Inferior parietal cortex (tissue), 1 donor: Measurements from ENCODE around the gene OSBPL6.
"Not testable (repeated sequence)": the region's sequence is repeated elsewhere in the genome, so short reads cannot be mapped to it uniquely, and the experiment has no call there.

Experiments used
- DNase-seq: peaks from one replicate; pipeline ENCODE4 v3.0.0-alpha.2; 2016; ENCODE audit errors: extremely low spot score

OSBPL6 gene

DNA sequence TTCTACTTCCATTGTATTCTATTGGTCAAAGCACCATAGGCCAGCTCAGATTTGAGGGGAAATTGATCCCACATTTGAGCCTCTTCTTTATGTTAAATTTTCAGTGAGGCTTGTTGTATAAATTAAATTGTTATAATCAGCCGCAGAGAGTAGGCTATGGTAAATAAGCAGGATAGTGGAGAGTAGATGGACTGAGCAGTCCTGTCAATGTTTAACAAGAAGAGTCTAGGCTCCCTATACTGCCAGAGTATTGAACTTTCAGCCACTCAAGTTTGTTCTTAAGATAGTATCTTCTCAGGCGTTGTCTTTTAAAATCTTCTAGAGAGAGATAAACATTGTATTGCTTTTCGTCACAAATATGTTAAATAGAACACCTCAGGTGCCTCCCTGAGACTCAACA, 155.7 kb downstream of the OSBPL6 start:
- no peak for DNase-seq

DNA sequence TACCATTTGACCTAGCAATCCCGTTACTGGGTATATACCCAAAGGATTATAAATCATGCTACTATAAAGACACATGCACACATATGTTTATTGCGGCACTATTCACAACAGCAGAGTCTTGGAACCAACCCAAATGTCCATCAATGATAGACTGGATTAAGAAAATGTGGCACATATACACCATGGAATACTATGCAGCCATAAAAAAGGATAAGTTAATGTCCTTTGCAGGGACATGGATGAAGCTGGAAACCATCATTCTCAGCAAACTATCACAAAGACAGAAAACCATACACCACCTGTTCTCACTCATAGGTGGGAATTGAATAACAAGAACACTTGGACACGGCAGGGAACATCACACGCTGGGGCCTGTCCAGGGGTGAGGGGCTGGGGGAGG, 163.4 kb downstream of the OSBPL6 start:
- DNase-seq = not testable (repeated sequence)

DNA sequence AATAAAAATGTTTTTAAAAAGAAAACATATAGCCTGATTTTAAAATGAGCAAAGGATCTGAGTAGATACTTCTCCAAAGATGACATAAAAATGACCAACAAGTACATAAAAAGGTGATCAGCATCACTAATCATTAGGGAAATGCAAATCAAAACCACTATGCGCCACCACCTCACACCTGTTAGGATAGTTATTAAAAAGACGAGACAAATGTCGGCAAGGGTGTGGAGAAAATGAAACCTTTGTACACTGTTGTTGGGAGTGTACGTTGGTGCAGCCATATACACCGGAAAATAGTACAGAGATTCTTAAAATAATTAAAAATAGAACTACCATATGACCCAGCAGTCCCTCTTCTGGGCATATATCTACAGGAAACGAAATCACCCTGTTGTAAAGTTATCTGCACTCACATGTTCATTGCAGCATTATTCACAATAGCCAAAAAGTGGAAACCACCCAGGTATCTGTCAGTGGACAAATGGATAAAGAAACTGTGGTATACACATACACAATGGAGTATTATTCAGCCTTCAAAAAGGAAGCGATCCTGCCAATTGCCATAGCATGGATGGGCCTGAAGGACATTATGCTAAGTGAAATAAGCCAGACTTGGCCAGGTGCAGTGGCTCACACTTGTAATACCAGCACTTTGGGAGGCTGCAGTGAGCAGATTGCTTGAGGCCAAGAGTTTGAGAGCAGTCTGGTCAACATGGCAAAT, 165.0 kb downstream of the OSBPL6 start:
- no peak for DNase-seq

DNA sequence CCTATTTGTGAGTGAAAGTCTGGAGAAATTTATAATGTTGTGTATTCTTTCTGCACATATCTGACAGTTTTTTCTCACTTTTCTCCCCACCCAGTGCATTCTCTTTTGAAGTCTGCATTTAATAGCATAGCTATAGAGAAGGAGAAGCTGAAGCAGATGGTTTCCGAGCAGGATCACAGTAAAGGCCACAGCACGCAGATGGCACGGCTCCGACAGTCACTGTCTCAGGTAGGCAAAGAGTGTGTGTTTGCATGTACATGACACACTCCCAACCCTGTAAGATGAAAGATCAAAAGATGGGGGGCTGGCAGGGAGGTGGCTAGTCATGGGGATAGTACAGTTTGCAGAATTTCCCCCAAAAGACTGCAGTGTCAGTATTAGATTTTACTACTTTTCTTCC, 167.3 kb downstream of the OSBPL6 start:
- DNase-seq = no peak

DNA sequence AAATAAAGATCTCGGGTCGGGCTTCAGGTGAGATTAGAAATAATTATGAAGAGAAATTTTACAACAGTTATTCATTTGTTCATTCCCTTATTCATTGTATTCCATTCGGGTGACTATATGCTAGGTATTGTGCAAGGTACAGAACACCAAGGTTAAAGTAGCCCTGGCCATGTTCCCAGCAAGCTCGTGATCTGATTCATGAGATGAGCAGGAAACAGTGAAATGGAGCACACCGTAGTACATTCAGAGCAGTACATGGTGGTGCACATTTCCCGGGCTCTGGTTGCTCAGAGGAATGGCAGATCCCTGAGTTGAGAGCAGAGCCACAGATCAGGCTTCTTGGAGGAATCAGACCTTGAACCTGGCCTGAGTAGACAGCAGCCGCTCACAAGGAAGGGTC, 168.9 kb downstream of the OSBPL6 start:
- no peak for DNase-seq

DNA sequence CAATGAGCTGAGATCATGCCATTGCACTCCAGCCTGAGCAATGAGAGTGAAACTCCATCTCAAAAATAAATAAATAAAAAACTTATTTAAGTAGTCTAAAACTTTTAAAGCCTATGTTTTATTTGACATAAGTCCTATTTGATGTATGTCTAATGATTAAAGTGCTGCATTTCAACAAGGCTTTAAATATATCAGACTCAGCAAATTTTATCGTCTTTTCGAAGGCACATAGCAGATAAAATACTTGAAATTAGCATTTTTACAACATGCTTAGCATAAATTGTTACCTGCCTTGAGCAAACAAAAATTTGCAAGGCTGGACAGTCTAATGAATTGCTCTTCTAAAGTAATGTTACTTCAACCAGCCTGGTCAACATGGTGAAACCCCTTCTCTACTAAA, 170.8 kb downstream of the OSBPL6 start:
- no peak for DNase-seq

DNA sequence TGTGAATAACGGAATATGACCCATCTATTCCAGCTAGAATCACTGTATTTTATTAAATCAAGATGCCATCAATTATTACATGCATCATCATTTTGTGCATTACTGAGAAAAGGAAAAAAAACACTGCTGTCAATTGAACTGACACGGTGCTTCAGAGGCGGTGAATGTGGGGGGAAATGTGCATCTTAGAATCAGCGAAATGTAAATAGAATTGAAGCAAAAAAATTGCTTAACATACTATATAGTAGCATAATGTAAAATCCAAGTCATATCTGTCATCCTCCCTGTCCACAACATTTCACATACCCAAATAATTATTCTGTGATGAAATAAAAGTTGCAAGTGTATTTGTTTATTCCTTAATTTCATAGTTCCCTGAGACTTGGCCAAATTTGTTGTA, 172.1 kb downstream of the OSBPL6 start:
- DNase-seq = no peak

DNA sequence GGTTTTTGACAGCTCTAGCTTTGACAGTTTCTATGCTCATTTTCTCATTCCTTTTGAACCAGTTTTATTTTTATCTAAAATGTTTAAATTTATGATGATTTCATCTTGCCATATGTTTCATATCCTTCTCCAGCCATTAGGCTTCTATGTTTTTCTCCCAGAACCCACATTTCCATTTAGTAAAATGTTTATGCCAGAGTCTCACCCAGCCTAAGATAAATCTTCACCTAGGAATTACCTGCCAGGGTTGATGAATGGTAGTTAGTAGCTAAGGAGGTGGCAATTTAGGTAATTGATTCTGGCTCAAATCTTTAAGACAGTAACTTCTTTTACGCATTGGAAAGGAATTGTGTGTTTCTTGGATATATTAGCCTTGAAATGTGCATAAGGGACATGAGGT, 173.0 kb downstream of the OSBPL6 start:
- peak; percentile 48 for DNase-seq

DNA sequence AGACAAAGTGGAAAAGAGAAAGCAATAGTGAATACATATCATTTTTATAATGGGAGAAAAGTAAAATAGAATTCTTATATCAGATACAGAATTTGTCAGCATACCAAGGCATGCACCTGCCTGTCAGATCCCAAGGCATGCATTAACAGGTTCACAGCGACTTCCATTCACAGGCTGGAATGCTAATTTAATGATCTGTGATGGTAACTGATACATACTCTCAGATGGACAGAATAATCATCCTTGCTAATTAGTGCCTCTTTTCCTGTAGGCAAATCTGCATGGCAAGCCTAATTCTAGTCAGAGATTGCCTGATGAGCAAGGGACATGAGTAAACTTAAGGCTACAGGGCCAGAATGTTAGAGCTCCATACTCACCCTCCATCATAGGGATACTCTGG, 180.6 kb downstream of the OSBPL6 start:
- DNase-seq = no peak

DNA sequence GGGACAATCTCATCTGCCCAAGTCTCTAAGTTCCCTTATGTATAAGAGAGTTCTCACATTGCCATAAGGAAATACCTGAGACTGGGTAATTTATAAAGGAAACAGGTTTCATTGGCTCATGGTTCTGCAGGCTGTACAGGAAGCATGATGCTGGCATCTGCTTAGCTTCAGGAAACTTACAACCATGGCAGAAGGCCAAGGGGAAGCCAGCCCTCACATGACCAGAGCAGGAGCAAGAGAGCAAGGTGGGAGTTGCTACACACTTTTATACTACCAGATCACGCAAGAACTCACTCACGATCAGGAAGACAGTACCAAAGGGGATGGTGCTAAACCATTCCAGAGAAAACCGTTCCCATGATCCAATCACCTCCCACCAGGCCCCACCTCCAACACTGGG, 182.7 kb downstream of the OSBPL6 start:
- no peak for DNase-seq

DNA sequence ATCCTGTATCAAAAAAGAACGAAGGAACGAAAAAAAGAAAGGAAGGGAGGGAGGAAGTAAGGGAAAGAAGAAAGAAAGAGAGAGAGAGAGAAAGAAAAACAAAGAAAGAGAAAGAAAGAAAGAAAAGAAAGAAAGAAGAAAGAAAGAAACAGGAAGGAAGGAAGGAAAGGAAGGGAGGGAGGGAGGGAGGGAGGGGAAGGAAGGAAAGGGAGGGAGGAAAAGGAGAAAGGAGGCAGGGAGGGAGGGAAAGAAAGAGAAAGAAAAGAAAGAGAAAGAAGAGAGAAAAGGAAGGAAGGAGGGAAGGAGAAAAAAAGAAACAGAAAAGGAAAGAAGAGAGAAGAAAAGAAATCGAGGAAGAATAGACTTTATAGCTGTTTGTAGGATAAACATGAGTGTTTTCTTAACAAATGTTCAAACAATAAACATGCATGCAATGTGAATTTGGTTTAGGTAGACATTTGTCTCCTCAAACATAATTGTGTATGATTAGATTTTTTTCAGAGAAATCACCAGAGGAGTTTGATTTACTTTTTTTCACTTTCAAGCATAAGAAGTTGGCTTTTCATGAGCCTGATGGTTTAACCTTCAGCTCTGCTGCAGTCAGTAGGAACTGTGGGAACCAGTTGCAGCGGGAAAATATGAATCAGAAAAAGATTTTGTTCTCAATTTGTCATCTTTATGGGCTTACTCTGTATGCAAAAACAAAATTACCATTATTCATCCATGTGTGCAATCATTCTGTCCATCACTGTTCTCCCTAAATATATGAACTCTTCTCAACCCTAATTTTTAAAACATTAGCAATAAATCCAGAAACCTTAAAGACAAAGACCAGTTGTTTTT, 185.1 kb downstream of the OSBPL6 start:
- DNase-seq = no peak

DNA sequence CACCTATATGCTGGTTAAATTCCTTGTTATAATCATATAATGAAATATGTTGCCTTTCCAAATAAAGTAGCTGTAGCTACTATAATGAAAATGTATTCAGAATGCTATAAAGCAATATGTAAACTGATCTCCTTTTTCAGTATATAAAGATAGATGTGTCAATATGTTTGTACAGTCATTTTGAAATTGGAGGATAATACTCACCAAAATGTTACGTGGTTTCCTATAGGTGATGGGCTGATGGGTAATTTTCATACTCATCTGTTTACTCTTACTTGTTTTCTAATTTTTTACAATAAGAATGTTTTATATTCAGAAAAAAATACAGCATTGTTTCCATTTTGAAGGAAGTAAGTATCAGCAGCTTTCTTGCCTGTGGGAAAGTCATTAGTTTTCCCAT, 186.5 kb downstream of the OSBPL6 start:
- DNase-seq = no peak

DNA sequence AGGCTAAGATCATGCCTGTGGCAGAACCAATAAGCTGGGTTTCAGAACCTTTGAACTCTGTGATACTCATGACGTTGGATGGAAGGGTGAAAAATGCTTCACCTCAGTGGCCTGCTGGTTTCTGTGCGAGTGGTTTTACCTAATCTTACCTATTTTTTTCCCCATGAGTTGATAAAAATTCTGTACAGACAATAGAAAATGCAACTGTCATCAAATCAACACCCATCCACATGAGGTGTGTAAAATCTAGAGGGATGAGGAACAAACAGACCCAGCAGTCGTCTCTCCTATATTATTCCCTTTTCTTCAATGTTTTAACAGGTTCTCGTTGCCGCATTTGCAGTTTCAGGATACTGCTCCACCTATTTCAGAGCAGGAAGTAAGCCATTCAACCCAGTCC, 189.4 kb downstream of the OSBPL6 start:
- DNase-seq = no peak

DNA sequence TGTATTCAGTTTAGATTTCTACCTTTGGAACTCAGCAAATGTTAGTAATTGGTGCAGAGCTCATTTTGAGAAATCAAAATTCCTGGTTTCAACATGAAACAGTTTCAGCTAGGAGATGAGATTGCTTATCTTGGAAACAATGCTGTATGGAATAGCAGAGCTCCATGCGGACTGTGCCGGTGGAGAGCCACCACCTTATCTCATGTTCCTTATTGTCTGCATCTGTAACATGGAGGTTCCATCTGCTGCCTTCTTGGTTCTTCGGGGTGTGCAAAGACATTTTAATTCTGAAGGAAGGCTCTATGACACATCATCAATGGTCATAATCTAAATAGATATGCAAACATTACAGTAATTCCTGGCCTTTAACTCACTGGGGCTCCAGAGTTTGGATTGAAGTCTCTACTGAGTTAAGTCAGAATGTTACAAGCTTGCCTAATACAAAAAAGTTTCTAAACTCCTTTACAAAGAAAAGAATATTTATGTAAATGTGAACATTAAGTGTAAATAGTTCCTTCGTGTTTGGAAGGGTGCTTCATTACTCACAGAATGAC, 191.4 kb downstream of the OSBPL6 start:
- no peak for DNase-seq

DNA sequence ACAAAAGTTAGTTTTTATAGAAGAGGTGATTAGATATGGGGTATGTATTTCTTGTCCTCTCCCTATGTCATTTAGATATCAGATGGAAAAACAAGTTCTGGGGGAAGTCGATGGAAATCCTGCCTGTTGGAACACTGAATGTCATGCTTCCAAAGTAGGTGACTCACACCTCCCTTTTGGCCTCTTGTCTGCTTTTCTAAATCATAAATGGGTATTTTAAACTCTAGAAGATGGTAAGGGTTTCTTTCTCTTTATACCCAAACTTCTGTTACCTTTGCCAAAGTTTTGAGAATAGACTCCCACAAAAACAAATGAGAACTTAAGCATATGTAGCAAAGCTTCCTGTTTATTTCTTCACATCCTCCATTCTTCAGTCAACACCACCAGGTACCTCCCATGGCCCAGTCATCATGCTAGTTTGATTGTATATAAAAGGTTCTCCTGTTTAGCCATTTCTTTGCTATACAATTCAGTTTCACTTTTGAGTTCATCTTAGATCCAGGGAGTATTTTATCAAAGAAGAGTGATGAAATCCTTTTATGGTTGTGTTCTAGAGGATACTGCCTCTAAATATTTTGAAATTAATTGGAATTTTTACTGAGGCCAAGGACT, 192.8 kb downstream of the OSBPL6 start:
- no peak for DNase-seq

DNA sequence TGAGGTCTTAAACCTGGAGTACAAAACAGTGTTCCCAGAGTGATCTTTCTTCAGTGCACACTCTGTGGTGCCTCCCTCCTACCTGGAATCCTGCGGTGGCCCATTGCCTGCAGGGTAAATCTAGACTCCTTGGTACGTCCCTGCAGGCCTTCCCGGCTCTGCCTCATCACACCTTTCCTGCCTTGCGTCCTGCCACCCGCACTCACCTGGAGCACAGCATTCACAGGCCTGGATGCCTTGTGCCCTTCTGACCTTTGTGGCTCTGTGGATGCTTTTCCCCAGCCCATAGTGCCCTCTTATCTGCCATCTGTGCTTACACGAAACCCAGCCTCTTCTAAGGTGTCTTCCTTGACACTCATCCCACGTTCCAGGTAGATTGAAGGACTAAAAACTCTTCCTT, 194.0 kb downstream of the OSBPL6 start:
- DNase-seq = no peak

DNA sequence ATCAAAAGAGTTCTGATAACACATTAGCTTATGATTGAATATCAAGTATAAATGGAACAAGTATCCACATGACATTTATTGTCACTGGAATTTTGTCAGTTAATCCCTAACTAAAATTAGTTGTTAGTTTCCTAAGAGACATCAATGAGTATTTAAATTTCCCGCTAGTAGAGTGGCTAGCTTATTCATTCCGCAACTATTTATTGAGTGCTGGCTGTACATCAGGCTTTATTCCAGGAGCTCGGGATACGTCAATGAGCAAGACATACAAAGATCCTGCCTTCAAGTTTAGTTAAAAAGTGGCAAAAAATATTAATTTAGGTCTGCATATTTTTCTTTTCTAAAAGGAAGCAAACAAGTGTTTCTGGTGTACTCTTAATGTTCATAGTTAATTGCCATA, 197.4 kb downstream of the OSBPL6 start:
- no peak for DNase-seq

DNA sequence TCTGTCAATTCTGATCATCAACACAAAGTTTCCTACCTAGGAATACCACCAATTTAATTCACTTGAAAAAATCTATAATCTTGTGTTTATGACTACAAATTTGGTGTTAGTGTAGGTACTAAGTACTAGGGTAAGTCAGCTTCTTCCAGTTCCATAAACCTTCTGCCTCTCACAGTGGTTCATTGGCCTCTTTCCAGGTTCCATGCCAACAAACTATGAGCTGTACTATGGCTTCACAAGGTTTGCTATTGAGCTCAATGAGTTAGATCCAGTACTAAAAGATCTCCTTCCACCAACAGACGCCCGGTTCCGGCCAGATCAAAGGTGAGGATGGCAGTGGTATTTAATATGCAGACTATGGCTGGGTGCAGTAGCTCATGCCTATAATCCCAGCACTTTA, 197.9 kb downstream of the OSBPL6 start:
- DNase-seq = no peak

DNA sequence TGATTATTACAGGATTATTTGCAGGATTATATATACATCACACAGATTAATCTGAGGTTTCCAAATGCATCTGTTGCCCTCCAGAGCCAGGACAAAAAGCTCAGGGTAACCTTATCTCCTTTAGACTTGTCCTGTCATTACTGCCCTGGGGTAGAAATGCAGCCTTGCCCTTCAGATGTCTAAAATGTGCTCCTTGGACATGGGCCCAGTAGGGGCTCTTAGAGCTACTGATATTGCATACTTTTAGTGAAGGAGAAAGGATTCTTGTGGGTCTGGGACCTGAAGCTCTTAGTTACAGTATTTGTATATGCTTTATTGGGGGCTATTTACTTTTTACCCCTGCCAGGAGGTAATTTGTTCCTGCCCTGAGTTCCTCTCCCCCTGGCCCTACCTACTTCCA, 200.5 kb downstream of the OSBPL6 start:
- DNase-seq = no peak

DNA sequence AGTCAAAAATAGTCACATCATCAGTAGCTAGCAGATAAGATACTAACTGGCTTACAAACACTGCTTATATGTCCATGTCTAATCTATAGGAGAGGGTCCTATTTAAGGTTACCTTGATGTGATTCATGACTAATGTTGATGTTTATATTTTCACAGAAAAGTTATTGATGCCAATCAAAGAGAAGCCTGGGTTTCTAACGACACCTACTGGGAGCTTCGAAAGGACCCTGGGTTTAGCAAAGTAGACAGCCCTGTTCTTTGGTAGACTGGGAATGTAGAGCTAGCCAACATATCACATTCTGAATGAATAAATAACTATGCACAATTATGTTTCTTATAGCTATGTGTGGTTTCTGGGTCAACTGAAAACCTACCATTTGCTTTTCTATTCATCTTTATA, 201.0 kb downstream of the OSBPL6 start:
- DNase-seq = no peak

DNA sequence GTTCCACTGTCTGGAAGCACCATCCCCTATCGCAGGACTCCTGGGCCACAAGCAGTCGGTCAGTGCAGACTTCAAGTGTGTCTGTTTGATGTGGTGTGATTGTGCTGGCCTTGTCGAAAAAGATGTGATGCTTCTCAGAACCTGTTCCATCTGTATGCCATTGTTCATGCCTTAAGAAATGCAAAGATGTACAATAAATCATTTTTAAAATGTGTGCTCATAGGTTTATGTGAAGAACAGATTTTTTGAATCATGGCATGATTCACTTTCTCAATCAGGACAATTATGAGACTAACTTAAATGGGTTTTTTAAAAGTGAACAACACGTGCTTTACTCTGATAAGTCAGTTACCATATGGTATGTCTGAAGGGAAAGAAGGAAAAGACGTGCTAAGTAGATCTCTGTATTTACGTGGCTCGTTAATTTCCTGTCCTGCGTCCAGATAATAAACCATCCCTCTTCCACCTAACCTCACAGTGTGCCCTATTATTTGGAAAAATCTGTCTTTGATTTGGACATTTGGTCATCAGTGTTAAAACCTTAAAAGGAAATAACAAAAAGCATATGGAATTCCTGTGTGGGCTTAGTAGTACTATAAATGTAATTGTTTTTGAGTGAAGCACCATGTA, 201.7 kb downstream of the OSBPL6 start:
- DNase-seq = no peak

DNA sequence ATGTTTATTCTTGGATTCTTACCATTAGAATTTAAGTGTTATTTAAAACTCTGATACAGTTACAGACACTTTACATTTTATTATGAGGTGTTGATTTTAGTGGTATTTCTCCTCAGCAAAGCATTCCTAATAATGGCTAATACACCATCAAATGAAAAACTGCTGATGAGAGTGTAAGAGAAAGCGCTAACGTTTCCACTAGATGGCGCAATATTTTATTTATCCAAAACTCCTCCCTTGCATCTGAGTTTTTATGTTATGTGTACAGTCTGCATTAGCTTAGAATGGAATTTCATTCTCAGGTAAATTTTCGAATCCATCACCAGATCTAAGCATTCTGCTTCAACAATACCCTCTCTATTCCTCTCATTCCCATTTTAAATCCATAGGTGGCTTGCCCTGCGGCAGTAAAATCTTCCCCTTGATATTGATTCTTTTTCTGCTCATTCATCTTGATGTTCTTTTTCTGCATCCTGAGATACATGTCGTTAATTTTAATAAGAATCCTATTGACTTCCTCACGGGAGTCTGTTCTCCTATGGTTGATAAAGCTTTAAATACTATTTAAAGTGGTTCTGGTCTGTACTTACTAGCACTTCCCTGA, 202.8 kb downstream of the OSBPL6 start:
- peak; percentile 84 for DNase-seq
